Subcutaneous adipose tissue (tissue), 4 donors: Measurements from ENCODE around the gene NPAS3. TPM values are rescaled to one million over a fixed set of nuclear protein-coding genes. Genes with fewer than 3 reads are reported as not detected.

ENCODE experiments used
- CTCF ChIP-seq: fragments of 450-650 bp; IDR thresholded peaks from one replicate; pipeline ENCODE4 v1.5.1; 2016; ENCODE audit warnings: low read depth, mild to moderate bottlenecking, control low read depth, antibody characterized with exemption, moderate library complexity
- total RNA-seq, 4 donors: library from RNA; depleted of rRNA; stranded (reverse); fragments of >200 nt; gene quantifications; one replicate each; pipeline ENCODE4 v1.1.0, GENCODE V29; 2016

Gene NPAS3
- total RNA-seq, 4 donors from 2014 or later: 0.51 to 1.3 (median 1.0) TPM

DNA sequence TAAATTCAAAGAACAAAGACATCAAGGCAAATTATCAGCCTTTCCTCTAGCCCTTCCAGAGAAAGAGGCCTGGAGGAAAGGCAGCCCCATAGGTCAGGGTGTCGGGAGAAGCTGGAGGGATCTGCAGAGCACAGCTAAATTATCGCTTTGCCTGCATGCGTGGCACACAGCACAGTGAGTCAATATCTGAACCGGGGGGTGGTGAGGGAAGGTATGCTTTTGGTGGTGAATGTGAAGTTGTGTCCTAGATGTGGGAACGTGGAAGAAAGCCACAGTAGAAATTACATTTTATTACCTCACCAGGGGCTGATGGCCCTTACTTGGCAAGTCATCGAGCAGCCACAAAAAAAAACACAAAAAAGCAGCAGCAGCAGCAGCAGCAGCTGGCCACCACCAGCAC, 769.0 kb downstream of the NPAS3 start:
- no peak for TF ChIP-seq CTCF

DNA sequence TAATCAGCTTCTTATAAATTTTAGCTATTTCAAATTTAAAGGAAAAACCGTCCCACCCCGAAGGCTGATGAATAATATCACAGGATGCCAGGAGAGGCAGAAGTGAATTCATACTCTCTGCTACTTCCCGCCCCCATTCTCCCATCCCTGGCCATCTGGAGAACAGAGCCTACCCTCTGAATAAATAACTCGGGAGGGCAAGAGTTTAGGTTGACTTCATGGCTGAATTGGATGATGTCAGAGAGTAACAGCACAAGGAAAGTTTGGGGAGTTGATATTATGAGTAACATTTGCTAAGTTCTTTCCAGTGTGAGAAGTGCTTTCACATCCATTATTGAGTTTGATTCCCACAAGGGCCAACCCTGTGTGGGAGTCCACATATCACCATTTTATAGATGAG, 770.6 kb downstream of the NPAS3 start:
- TF ChIP-seq CTCF: no peak

GRCh38 chr14:33709711-33710110, 771.0 kb downstream of the NPAS3 start:
- no peak for TF ChIP-seq CTCF

DNA sequence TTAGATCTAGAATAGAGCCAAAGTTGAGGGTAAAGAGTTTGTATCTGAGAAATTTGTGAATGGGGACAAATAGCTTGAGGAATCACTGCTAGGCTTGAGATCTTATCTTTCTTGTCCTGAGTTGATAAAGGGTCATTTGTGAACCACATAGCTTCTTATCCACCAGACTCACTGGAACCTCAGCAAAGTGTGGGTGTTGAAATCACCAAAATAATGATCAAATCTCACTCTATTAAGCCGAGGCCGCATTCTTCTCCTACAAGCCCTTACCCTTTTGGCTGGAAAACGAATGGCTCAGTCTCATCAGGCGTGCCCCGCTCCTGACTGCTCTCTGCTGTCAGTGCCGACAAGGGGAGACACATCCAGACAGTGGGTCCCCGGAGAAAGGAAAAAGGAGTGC, 771.6 kb downstream of the NPAS3 start:
- TF ChIP-seq CTCF: no peak

- no peak for TF ChIP-seq CTCF
These were observed 772.5 kb downstream of the NPAS3 start for GRCh38 chr14:33711194-33711593.

GRCh38 chr14:33711811-33712216, 773.1 kb downstream of the NPAS3 start:
- TF ChIP-seq CTCF: no peak

GRCh38 chr14:33714527-33715226, 776.0 kb downstream of the NPAS3 start:
- no peak for TF ChIP-seq CTCF

DNA sequence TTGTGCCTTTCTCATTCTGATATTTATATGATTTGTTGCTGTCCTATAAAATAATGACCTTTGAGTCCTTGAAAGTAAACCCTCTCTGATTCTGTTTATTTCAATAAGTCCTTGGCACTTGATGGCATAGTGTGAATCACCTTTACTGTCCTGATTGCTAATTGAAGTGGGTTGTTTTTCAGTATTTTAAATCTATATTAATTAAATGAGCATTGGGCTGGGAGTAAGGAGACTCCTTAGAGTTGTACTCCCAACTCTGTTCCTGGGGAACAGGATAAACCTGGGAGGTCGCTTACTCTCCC, 776.5 kb downstream of the NPAS3 start:
- TF ChIP-seq CTCF: no peak
